ENCODE data around the gene TMEM252.

Gene TMEM252

GRCh38 chr9:68538200-68538599 is 2.5 kb downstream of the TMEM252 start:
- DNase-seq, result no peak

GRCh38 chr9:68537616-68537880 is 3.1 kb downstream of the TMEM252 start:
- DNase-seq, result no peak

- no peak for DNase-seq
Observed at GRCh38 chr9:68536876-68537615, 3.6 kb downstream of the TMEM252 start.

GRCh38 chr9:68533678-68534077 is 7.0 kb downstream of the TMEM252 start:
- DNase-seq, result no peak

GRCh38 chr9:68532131-68532530 is 8.6 kb downstream of the TMEM252 start:
- DNase-seq, result no peak

GRCh38 chr9:68530618-68531017 is 10.1 kb downstream of the TMEM252 start:
- DNase-seq, result no peak

GRCh38 chr9:68523367-68523936 is 17.2 kb downstream of the TMEM252 start:
- no peak for DNase-seq

GRCh38 chr9:68522954-68523353 is 17.7 kb downstream of the TMEM252 start:
- no peak for DNase-seq

GRCh38 chr9:68522131-68522530 is 18.6 kb downstream of the TMEM252 start:
- DNase-seq, result no peak

- DNase-seq, result no peak
Observed at GRCh38 chr9:68515326-68516017, 25.2 kb downstream of the TMEM252 start.

GRCh38 chr9:68513981-68514380 is 26.7 kb downstream of the TMEM252 start:
- no peak for DNase-seq

GRCh38 chr9:68513385-68513784 is 27.3 kb downstream of the TMEM252 start:
- DNase-seq, result no peak

- no peak for DNase-seq
Observed at GRCh38 chr9:68509689-68510088, 31.0 kb downstream of the TMEM252 start.

GRCh38 chr9:68508547-68508946 is 32.1 kb downstream of the TMEM252 start:
- DNase-seq, result no peak

- DNase-seq, result no peak
Observed at GRCh38 chr9:68507806-68508145, 32.9 kb downstream of the TMEM252 start.

GRCh38 chr9:68507130-68507805 is 33.4 kb downstream of the TMEM252 start:
- DNase-seq, result no peak

GRCh38 chr9:68506551-68506950 is 34.1 kb downstream of the TMEM252 start:
- no peak for DNase-seq

- no peak for DNase-seq
Observed at GRCh38 chr9:68505681-68506409, 34.8 kb downstream of the TMEM252 start.

- DNase-seq, result no peak
Observed at GRCh38 chr9:68502279-68502678, 38.4 kb downstream of the TMEM252 start.

GRCh38 chr9:68500457-68501381 is 40.0 kb downstream of the TMEM252 start:
- DNase-seq, result no peak

GRCh38 chr9:68498816-68499215 is 41.9 kb downstream of the TMEM252 start:
- no peak for DNase-seq

GRCh38 chr9:68497629-68498028 is 43.1 kb downstream of the TMEM252 start:
- no peak for DNase-seq

Data from activated CD4-positive, CD25-positive, alpha-beta regulatory T cell (primary cell).